Esophagus squamous epithelium (tissue), 5 donors: Measurements from ENCODE around the gene MLLT3. TPM values are rescaled to one million over a fixed set of nuclear protein-coding genes. Genes with fewer than 3 reads are reported as not detected.

Source experiments
- DNase-seq: peaks from one replicate; lab custom pipeline; 2025; lab: John Stamatoyannopoulos, UW
- H3K27ac ChIP-seq, 4 donors: fragments of 200-600 bp; sonication (generic); one replicate each; pipeline ENCODE4 v1.5.1; 2016 to 2019; ENCODE audit warnings: mild to moderate bottlenecking in 1 of 4
- H3K27me3 ChIP-seq, 4 donors: fragments of 200-600 bp; sonication (generic); 1 replicate in 3 of 4; 2 replicates in 1 of 4; pipeline versions ENCODE4 v1.5.1 to v1.6.0; 2017 to 2021; ENCODE audit warnings: antibody characterized with exemption in 1 of 4
- H3K36me3 ChIP-seq, 3 donors: fragments of 200-600 bp; sonication (generic); one replicate each; pipeline ENCODE4 v1.5.1; 2016 to 2019
- H3K4me1 ChIP-seq, 3 donors: fragments of 200-600 bp; sonication (generic); one replicate each; pipeline ENCODE4 v1.5.1; 2017 to 2019
- H3K4me3 ChIP-seq, 4 donors: fragments of 200-600 bp; sonication (generic); 1 replicate in 3 of 4; 2 replicates in 1 of 4; pipeline ENCODE4 v1.5.1; 2016 to 2019; ENCODE audit warnings: mild to moderate bottlenecking in 2 of 4, moderate library complexity in 1 of 4
- H3K9me3 ChIP-seq, 3 donors: fragments of 200-600 bp; sonication (generic); one replicate each; pipeline ENCODE4 v1.5.1; 2016 to 2019
- POLR2A ChIP-seq, 4 donors: fragments of 450-650 bp; IDR thresholded peaks; one replicate each; pipeline ENCODE4 v1.6.1; 2017; ENCODE audit warnings: antibody characterized with exemption in 4 of 4, mild to moderate bottlenecking in 4 of 4, moderate library complexity in 3 of 4
- WGBS, 2 donors: methylation state at CpG; one replicate each; pipeline ENCODE4 v1.1.5; 2018; 5-methylcytosine and 5-hydroxymethylcytosine counted together
- intact Hi-C: fragments of 100-400 bp; cut with DNase I; formaldehyde crosslinking; loops from one replicate; pipeline ENCODE4 v1.15.0; 2022
- total RNA-seq, 4 donors: library from RNA; depleted of rRNA; stranded (reverse); fragments of >200 nt; gene quantifications; one replicate each; pipeline ENCODE4 v1.1.0, GENCODE V29; 2016
- TF ChIP-seq, protein P1 (sequence below), 6 experiments: fragments of 450-650 bp in 4 of 6; fragments of 200-600 bp in 2 of 6; sonication (generic) in 2 of 6; IDR thresholded peaks; one replicate each; pipeline ENCODE4 v1.5.1; 2016 to 2019; ENCODE audit warnings: antibody characterized with exemption in 6 of 6, mild to moderate bottlenecking in 4 of 6, moderate library complexity in 4 of 6
- donor health status: DM: yes; HTN: yes; CAD: no.

Gene MLLT3
- total RNA-seq, 4 donors from 2014 or later = 8.2 to 21.5 (median 8.6) TPM

DNA sequence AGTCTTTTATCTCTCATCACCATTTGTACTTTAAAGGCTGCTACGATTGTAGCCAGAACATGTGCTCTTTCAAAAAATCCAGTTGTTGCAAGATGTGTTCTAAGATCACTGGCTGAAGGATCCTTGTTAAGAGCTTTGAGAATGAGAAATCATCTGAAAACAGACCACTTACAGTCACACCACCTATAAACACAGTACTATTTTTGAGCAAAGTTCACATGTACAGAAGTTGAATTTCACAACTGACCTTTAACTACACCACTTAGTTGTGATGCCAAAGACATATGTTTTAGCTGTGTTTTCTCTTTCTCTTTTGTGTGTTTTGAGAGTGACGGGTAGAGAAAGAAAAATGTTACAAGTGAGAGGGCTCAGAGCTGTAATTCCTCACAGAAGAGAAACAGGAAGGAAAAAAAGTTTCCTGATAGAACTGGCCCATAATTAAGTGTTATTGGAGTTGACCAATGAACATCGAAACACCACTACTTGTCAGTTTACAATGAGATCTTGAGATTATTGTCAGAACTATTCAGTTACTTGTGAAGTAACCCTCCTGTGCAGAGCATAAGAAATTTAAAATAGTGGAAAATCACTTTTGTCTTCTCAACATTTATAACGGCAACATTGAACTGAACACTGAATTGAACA is 245.4 kb downstream of the MLLT3 start:
- no peak for TF ChIP-seq POLR2A (IDR thresholded peaks at IDR 0.05)
- TF ChIP-seq, protein P1, sequence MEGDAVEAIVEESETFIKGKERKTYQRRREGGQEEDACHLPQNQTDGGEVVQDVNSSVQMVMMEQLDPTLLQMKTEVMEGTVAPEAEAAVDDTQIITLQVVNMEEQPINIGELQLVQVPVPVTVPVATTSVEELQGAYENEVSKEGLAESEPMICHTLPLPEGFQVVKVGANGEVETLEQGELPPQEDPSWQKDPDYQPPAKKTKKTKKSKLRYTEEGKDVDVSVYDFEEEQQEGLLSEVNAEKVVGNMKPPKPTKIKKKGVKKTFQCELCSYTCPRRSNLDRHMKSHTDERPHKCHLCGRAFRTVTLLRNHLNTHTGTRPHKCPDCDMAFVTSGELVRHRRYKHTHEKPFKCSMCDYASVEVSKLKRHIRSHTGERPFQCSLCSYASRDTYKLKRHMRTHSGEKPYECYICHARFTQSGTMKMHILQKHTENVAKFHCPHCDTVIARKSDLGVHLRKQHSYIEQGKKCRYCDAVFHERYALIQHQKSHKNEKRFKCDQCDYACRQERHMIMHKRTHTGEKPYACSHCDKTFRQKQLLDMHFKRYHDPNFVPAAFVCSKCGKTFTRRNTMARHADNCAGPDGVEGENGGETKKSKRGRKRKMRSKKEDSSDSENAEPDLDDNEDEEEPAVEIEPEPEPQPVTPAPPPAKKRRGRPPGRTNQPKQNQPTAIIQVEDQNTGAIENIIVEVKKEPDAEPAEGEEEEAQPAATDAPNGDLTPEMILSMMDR (IDR thresholded peaks at IDR 0.05) = no peak
- intact Hi-C loops = no loop called here

DNA sequence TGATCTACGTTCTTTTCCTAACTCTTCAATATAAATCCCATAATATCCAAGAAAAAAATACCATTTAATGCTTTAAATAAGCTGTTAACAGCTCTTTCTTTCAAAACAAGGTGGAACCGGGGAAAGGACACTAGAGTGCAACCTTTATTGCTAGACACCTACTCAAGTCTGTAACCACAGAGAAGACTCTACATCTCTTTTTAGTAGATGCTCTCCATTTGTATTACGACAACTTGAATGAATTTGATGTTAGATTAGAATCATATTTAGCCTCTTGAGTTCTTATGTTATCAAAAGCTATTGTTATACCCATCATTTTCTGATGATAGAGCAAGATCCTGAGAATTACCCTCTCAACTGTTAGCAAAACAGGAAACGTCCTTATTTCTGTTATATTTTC is 246.3 kb downstream of the MLLT3 start:
- no peaks in the 10 kb centered on the region for H3K36me3 ChIP-seq
- 78 to 88% methylated on average over 4 of the region's 4 CpGs for WGBS, 2 donors
- H3K4me3 ChIP-seq = no peak overlapping the region
- H3K4me1 ChIP-seq = no peaks in the 10 kb centered on the region
- intact Hi-C loops = no loop called here
- H3K9me3 ChIP-seq = no peaks in the 10 kb centered on the region
- H3K27me3 ChIP-seq = no peaks in the 10 kb centered on the region
- H3K27ac ChIP-seq = no peak overlapping the region
- TF ChIP-seq, protein P1 (IDR thresholded peaks at IDR 0.05) = no peak
- TF ChIP-seq POLR2A (IDR thresholded peaks at IDR 0.05) = no peak
- no peak for DNase-seq

More for the DNA sequence above, 245.4 kb downstream of the MLLT3 start:
- DNase-seq = no peak
- Histone ChIP-seq H3K27ac (no peak overlapping the region), H3K9me3 (no peaks in the 10 kb centered on the region), H3K36me3 (no peaks in the 10 kb centered on the region), H3K27me3 (no peaks in the 10 kb centered on the region), H3K4me3 (no peak overlapping the region), H3K4me1 (no peaks in the 10 kb centered on the region)
- 64% methylated on average over 4 of the region's 4 CpGs for WGBS, 2 donors

DNA sequence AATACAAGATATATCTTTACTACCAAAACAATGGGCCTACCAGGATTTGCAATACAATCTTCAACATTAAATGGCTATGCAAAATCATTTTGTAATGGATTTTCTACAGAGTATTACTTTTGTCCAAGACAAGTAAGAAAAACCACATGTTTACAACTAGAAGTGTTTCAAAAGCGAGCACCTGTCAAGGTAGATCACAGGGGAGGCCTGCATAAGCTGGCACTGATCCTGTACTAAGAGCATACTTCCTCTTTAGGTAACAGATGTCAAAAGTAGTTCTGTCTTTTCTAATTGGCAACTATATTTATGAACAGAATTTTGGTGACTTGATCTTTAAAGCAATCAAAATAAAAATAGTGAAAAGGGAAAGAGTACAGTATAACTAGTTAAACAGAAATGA is 249.0 kb downstream of the MLLT3 start:
- no peaks in the 10 kb centered on the region for H3K27me3 ChIP-seq
- H3K27ac ChIP-seq = no peak overlapping the region
- WGBS, 2 donors = 64 to 67% methylated on average over 1 of the region's 1 CpG
- intact Hi-C loops = no loop called here
- H3K9me3 ChIP-seq = no peaks in the 10 kb centered on the region
- H3K4me3 ChIP-seq = no peak overlapping the region
- TF ChIP-seq POLR2A (IDR thresholded peaks at IDR 0.05) = no peak
- TF ChIP-seq, protein P1 (IDR thresholded peaks at IDR 0.05) = no peak
- no peak for DNase-seq
- no peaks in the 10 kb centered on the region for H3K4me1 ChIP-seq
- no peaks in the 10 kb centered on the region for H3K36me3 ChIP-seq

DNA sequence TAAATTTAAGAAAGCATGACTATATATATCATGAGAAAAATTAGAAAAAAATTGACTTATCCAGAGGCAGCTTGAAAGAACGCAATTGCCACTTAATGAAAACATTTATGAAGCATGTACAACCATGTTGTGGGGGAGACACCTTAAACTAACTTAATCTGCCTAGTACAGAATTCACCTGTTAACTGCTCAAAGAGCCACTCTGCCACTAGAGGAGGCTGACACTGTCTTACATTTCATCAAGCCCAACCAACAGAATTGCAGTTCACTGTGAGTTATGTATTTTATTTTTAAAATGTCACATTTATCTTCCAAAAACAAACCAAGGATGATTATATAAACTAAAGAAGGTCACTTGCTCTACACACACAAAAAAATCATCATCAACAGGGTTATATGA is 252.9 kb downstream of the MLLT3 start:
- WGBS, 2 donors = 94 to 100% methylated on average over 1 of the region's 1 CpG
- H3K27ac ChIP-seq = no peak overlapping the region
- no peak for DNase-seq
- H3K9me3 ChIP-seq = no peaks in the 10 kb centered on the region
- H3K36me3 ChIP-seq = no peaks in the 10 kb centered on the region
- peaks cover 0 to 10% (median 2%) of the 10 kb centered on the region in 3 donors for H3K4me1 ChIP-seq
- no peaks in the 10 kb centered on the region for H3K27me3 ChIP-seq
- TF ChIP-seq, protein P1 (IDR thresholded peaks at IDR 0.05) = no peak
- no peak for TF ChIP-seq POLR2A (IDR thresholded peaks at IDR 0.05)
- intact Hi-C loops = no loop called here
- H3K4me3 ChIP-seq = no peak overlapping the region

DNA sequence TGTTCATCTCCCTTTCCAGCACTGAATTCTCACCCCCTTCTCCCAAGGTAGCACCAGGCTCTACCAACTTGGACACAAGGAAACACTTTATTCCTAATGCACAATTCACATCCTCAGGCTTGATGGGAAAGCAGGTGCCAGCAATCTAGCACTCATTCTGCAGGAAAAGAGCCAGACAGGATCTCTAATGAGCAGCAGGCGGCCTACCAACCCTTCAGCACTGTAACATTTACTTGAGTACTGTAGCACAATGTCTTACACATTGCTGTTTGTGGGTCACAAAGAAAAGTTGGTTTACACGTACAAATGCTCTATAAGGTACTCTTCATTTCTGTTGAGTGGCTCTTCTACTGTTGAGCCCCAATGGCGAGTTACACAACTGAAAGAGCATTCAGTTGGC is 254.4 kb downstream of the MLLT3 start:
- H3K27ac ChIP-seq = no peak overlapping the region
- 93 to 100% methylated on average over 2 to 3 of the region's 3 CpGs for WGBS, 2 donors
- no peak for DNase-seq
- no peaks in the 10 kb centered on the region for H3K27me3 ChIP-seq
- no peak overlapping the region for H3K4me3 ChIP-seq
- TF ChIP-seq POLR2A (IDR thresholded peaks at IDR 0.05) = no peak
- TF ChIP-seq, protein P1 (IDR thresholded peaks at IDR 0.05) = no peak
- H3K4me1 ChIP-seq = peaks cover 0 to 24% (median 15%) of the 10 kb centered on the region in 3 donors
- no peaks in the 10 kb centered on the region for H3K36me3 ChIP-seq
- H3K9me3 ChIP-seq = no peaks in the 10 kb centered on the region
- intact Hi-C loops = no loop called here
